KMS-11 (cell line): ENCODE results near the gene HOXA13.

Experiments used
- H2AFZ ChIP-seq: fragments of 200-600 bp; sonication (generic); 2 replicates; pipeline ENCODE4 v1.6.1; 2016; ENCODE audit warnings: antibody characterized with exemption, mixed run types, low read depth
- H3K27ac ChIP-seq: fragments of 200-600 bp; sonication (generic); 2 replicates; pipeline ENCODE4 v1.6.1; 2016; ENCODE audit warnings: mild to moderate bottlenecking, mixed run types
- H3K27me3 ChIP-seq: fragments of 200-600 bp; sonication (generic); 2 replicates; pipeline ENCODE4 v1.6.1; 2017; ENCODE audit warnings: mild to moderate bottlenecking, low read depth, mixed run types, moderate library complexity; ENCODE audit not compliant: insufficient read depth
- H3K36me3 ChIP-seq: fragments of 200-600 bp; sonication (generic); 2 replicates; pipeline ENCODE4 v1.6.1; 2017; ENCODE audit warnings: mild to moderate bottlenecking, mixed run types; ENCODE audit not compliant: insufficient read depth
- H3K4me1 ChIP-seq: fragments of 200-600 bp; sonication (generic); 2 replicates; pipeline ENCODE4 v1.6.1; 2016; ENCODE audit warnings: mild to moderate bottlenecking, low read depth, mixed run types; ENCODE audit not compliant: poor library complexity, severe bottlenecking
- H3K4me2 ChIP-seq: fragments of 200-600 bp; sonication (generic); 2 replicates; pipeline ENCODE4 v1.7.0; 2016; ENCODE audit warnings: mild to moderate bottlenecking, mixed run types
- H3K4me3 ChIP-seq: fragments of 200-600 bp; sonication (generic); IDR thresholded peaks from 2 replicates; pipeline ENCODE4 v1.6.1; 2017; ENCODE audit warnings: low read depth, low read length, mixed read lengths; ENCODE audit not compliant: insufficient read depth
- H3K79me2 ChIP-seq: fragments of 200-600 bp; sonication (generic); 2 replicates; pipeline ENCODE4 v1.6.1; 2016; ENCODE audit warnings: low read depth, mixed run types; ENCODE audit not compliant: insufficient read depth
- H3K9ac ChIP-seq: fragments of 200-600 bp; sonication (generic); 2 replicates; pipeline ENCODE4 v1.6.1; 2016; ENCODE audit warnings: mild to moderate bottlenecking, mixed run types
- H4K20me1 ChIP-seq: fragments of 200-600 bp; sonication (generic); 2 replicates; pipeline ENCODE4 v1.6.1; 2016; ENCODE audit warnings: mild to moderate bottlenecking, mixed run types; ENCODE audit not compliant: insufficient read depth
- TF ChIP-seq, protein P1 (sequence below): fragments of 200-600 bp; sonication (generic); conservative IDR thresholded peaks from 2 replicates; pipeline ENCODE4 v1.6.1; 2017; ENCODE audit warnings: low read depth, mild to moderate bottlenecking, antibody characterized with exemption, low read length, moderate library complexity, mixed read lengths

HOXA13 gene

GRCh38 chr7:27156916-27157701, 42.8 kb downstream of the HOXA13 start:
- no peak overlapping the region for H3K9ac ChIP-seq
- no peaks in the 10 kb centered on the region for H4K20me1 ChIP-seq
- H2AFZ ChIP-seq = no peak overlapping the region
- no peak overlapping the region for H3K27ac ChIP-seq
- TF ChIP-seq, protein P1, sequence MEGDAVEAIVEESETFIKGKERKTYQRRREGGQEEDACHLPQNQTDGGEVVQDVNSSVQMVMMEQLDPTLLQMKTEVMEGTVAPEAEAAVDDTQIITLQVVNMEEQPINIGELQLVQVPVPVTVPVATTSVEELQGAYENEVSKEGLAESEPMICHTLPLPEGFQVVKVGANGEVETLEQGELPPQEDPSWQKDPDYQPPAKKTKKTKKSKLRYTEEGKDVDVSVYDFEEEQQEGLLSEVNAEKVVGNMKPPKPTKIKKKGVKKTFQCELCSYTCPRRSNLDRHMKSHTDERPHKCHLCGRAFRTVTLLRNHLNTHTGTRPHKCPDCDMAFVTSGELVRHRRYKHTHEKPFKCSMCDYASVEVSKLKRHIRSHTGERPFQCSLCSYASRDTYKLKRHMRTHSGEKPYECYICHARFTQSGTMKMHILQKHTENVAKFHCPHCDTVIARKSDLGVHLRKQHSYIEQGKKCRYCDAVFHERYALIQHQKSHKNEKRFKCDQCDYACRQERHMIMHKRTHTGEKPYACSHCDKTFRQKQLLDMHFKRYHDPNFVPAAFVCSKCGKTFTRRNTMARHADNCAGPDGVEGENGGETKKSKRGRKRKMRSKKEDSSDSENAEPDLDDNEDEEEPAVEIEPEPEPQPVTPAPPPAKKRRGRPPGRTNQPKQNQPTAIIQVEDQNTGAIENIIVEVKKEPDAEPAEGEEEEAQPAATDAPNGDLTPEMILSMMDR = no peak
- H3K4me2 ChIP-seq = no peak overlapping the region
- H3K36me3 ChIP-seq = no peaks in the 10 kb centered on the region
- H3K27me3 ChIP-seq = no peaks in the 10 kb centered on the region
- no peaks in the 10 kb centered on the region for H3K4me1 ChIP-seq
- H3K4me3 ChIP-seq = no peak overlapping the region
- H3K79me2 ChIP-seq = no peaks in the 10 kb centered on the region

DNA sequence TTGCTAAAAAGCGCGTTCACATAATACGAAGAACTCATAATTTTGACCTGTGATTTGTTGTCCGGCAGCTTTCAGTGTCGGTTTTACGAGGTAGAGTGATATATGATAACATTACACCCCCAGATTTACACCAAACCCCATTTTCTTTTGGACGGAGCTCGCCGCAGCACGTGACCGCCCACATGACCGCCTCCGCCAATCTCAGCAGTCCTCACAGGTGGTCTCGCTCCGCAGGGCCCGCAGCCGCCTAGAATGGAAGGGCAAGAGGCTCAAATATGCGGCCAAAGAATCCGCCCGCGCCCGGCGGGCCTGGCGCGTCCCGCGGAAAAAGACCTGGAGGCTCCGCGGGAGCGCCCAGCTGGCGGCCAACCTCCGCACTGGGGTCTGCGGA, 43.4 kb downstream of the HOXA13 start, which contains the start of gene HOXA7:
Gene HOXA7 (minus strand): TSS at position 168 of the 391 bp plus-strand sequence. CDS start 130 bp downstream, at position 38.
- no peak within 1 kb of the TSS for H3K27ac ChIP-seq
- H3K4me3 ChIP-seq = no peak within 1 kb of the TSS
- no peaks in the 10 kb centered on the region for H3K27me3 ChIP-seq
- H3K4me1 ChIP-seq = no peaks in the 10 kb centered on the region
- no peak within 1 kb of the TSS for H3K9ac ChIP-seq
- no peak within 1 kb of the TSS for H2AFZ ChIP-seq
- TF ChIP-seq, protein P1 = no peak
- no peaks in the 10 kb centered on the region for H3K79me2 ChIP-seq
- no peaks in the 10 kb centered on the region for H3K36me3 ChIP-seq
- H3K4me2 ChIP-seq = no peak within 1 kb of the TSS
- no peaks in the 10 kb centered on the region for H4K20me1 ChIP-seq

GRCh38 chr7:27155816-27156507, 43.9 kb downstream of the HOXA13 start:
- Histone ChIP-seq H3K4me2 (no peak overlapping the region), H3K36me3 (no peaks in the 10 kb centered on the region), H3K4me3 (no peak overlapping the region), H4K20me1 (no peaks in the 10 kb centered on the region), H3K79me2 (no peaks in the 10 kb centered on the region), H3K27ac (no peak overlapping the region), H3K9ac (no peak overlapping the region), H2AFZ (no peak overlapping the region), H3K27me3 (no peaks in the 10 kb centered on the region), H3K4me1 (no peaks in the 10 kb centered on the region)
- TF ChIP-seq, protein P1 = no peak

DNA sequence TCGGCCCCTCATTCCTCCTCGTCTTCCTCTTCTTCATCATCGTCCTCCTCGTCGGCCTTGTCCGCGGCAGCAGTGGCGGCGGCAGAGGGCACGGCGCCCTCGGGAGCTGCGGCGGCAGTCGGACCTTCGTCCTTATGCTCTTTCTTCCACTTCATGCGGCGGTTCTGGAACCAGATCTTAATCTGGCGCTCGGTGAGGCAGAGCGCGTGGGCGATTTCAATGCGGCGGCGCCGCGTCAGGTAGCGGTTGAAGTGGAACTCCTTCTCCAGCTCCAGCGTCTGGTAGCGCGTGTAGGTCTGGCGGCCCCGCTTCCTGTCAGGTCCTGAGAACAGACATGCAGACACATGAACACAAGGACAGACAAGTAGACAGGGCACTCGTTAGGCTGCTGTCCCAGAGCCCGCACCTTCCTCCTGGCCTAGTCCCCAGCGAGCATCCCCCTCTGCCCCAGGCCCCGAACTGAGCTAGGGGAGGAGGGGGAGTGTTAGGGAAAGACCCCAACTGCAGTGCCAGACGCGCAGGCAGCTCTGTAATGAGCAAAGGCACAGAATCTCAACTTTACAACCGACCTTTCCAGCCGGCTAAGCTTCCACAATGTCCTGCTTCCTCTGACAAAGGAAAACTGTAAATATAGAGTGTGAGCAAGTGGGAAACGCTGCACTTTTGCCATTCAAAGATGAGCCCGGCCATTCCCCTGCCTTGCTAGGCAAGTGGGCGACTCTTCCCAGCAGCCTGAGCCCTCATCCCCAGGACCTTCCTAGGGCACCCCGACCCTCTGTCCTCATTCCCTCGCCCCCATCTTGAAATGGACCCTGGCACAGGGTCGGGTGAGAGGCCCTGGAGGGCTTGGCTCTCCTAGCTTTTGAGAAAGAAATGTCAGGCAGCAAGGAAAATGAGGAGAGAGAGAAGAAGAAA, 44.7 kb downstream of the HOXA13 start:
- Histone ChIP-seq H3K27me3 (no peaks in the 10 kb centered on the region), H3K9ac (no peak overlapping the region), H3K4me2 (no peak overlapping the region), H3K27ac (no peak overlapping the region), H4K20me1 (no peaks in the 10 kb centered on the region), H3K4me3 (no peak overlapping the region), H3K79me2 (no peaks in the 10 kb centered on the region), H3K36me3 (no peaks in the 10 kb centered on the region), H2AFZ (no peak overlapping the region), H3K4me1 (no peaks in the 10 kb centered on the region)
- TF ChIP-seq, protein P1 = no peak
